Endothelial cell of umbilical vein (primary cell): ENCODE results near the gene ZDHHC24. TPM values are rescaled to one million over a fixed set of nuclear protein-coding genes. Genes with fewer than 3 reads are reported as not detected.
"Not testable (repeated sequence)": the region's sequence is repeated elsewhere in the genome, so short reads cannot be mapped to it uniquely, and the experiment has no call there.

ENCODE experiments used
- BruUV-seq: library from RNA; stranded (reverse); fragments of 400-500 nt; replicated peaks from 2 replicates; lab custom pipeline; 2021; lab: Mats Ljungman, UMichigan
- CTCF ChIA-PET: fragments of 300-600, 350-600 bp; sonication (Branson Sonifier 250); formaldehyde crosslinking; loops from one replicate; lab custom pipeline; 2021; ENCODE audit warnings: antibody characterized with exemption, inconsistent platforms; lab: Charles Lee
- POLR2A ChIA-PET: fragments of 300-600, 350-600 bp; sonication (Branson Sonifier 250); formaldehyde crosslinking; loops from one replicate; lab custom pipeline; 2021; ENCODE audit warnings: antibody characterized with exemption, inconsistent platforms; lab: Charles Lee
- DNase-seq: peaks from one replicate; pipeline ENCODE4 v3.0.0-alpha.2; 2011; ENCODE audit warnings: low read depth, low spot score
- FAIRE-seq: peaks from 2 replicates; lab custom pipeline; 2011; peaks lifted over from hg19 to GRCh38; lab: Jason Lieb, UNC
- H2AFZ ChIP-seq: 2 replicates; pipeline ENCODE4 v1.6.0; 2012; ENCODE audit warnings: low read depth, low read length, control low read depth, inconsistent platforms
- H3K27ac ChIP-seq: 2 replicates; pipeline ENCODE4 v1.5.1; 2011; ENCODE audit warnings: low read depth, mild to moderate bottlenecking, control low read depth, low read length, moderate library complexity; ENCODE audit not compliant: insufficient read depth
- H3K27me3 ChIP-seq, 2 experiments: 2 replicates each; pipeline versions ENCODE4 v1.6.0 to v1.6.1; 2011; ENCODE audit warnings: low read length in 2 of 2, mixed read lengths in 1 of 2; ENCODE audit not compliant: control insufficient read depth in 2 of 2, insufficient read depth in 2 of 2
- H3K36me3 ChIP-seq, 2 experiments: 2 replicates in 1 of 2; 3 replicates in 1 of 2; pipeline ENCODE4 v1.5.1; 2011; ENCODE audit warnings: low read length in 2 of 2, mild to moderate bottlenecking in 1 of 2, moderate library complexity in 1 of 2; ENCODE audit not compliant: control insufficient read depth in 2 of 2, insufficient read depth in 2 of 2; ENCODE audit errors: extremely low read depth in 1 of 2
- H3K4me1 ChIP-seq: 3 replicates; pipeline ENCODE4 v1.5.1; 2011; ENCODE audit warnings: mild to moderate bottlenecking, low read length; ENCODE audit not compliant: control insufficient read depth, insufficient read depth; ENCODE audit errors: extremely low read depth
- H3K4me2 ChIP-seq: 2 replicates; pipeline ENCODE4 v1.6.1; 2011; ENCODE audit warnings: low read length, control low read depth, mixed read lengths; ENCODE audit not compliant: insufficient read depth
- H3K4me3 ChIP-seq, 3 experiments: fragments of 200-600 bp in 1 of 3; sonication (generic), shearing (Covaris generic) in 1 of 3; replicated peaks in 1 of 3; 2 replicates each; pipeline ENCODE4 v1.5.1; 2011 to 2016; ENCODE audit warnings: control low read depth in 3 of 3, low read length in 3 of 3, mild to moderate bottlenecking in 2 of 3, inconsistent platforms in 1 of 3, low read depth in 1 of 3, moderate library complexity in 1 of 3; ENCODE audit not compliant: insufficient read depth in 1 of 3
- H3K79me2 ChIP-seq: 2 replicates; pipeline ENCODE4 v1.6.0; 2012; ENCODE audit warnings: low read length, inconsistent platforms; ENCODE audit not compliant: control insufficient read depth, insufficient read depth
- H3K9ac ChIP-seq: replicated peaks from 2 replicates; pipeline ENCODE3; 2011; ENCODE audit warnings: low read length, control low read depth; ENCODE audit not compliant: insufficient read depth; ENCODE audit errors: extremely low read depth
- H3K9me1 ChIP-seq: replicated peaks from 3 replicates; pipeline ENCODE4 v1.6.0; 2011; ENCODE audit warnings: mild to moderate bottlenecking, low read length; ENCODE audit not compliant: control insufficient read depth, insufficient read depth; ENCODE audit errors: extremely low read depth
- H3K9me3 ChIP-seq: replicated peaks from 2 replicates; pipeline ENCODE4 v1.5.1; 2012; ENCODE audit warnings: low read length, inconsistent platforms; ENCODE audit not compliant: control insufficient read depth, insufficient read depth
- H4K20me1 ChIP-seq: replicated peaks from 2 replicates; pipeline ENCODE3; 2011; ENCODE audit warnings: mild to moderate bottlenecking, low read length; ENCODE audit not compliant: control insufficient read depth, insufficient read depth; ENCODE audit errors: extremely low read depth
- EZH2 ChIP-seq: IDR thresholded peaks from 2 replicates; pipeline ENCODE4 v1.6.1; 2012; ENCODE audit warnings: borderline replicate concordance, low read depth, mild to moderate bottlenecking, moderate library complexity, low read length, inconsistent platforms; ENCODE audit not compliant: severe bottlenecking
- FOS ChIP-seq: IDR thresholded peaks from 2 replicates; pipeline ENCODE4 v1.6.1; 2011; ENCODE audit warnings: mild to moderate bottlenecking, low read length, moderate library complexity, borderline replicate concordance; ENCODE audit not compliant: insufficient read depth
- GATA2 ChIP-seq: IDR thresholded peaks from 2 replicates; pipeline ENCODE4 v1.7.0; 2011; ENCODE audit warnings: low read depth, mild to moderate bottlenecking, moderate library complexity, mixed read lengths, low read length; ENCODE audit not compliant: insufficient read length, insufficient read depth
- JUN ChIP-seq: IDR thresholded peaks from 2 replicates; pipeline ENCODE4 v1.6.1; 2011; ENCODE audit warnings: borderline replicate concordance, low read depth; ENCODE audit not compliant: insufficient read length, insufficient read depth
- MYC ChIP-seq: IDR thresholded peaks from one replicate; pipeline ENCODE4 v1.6.1; 2011; ENCODE audit warnings: mild to moderate bottlenecking, low read depth, low read length
- POLR2A ChIP-seq: IDR thresholded peaks from 2 replicates; pipeline ENCODE4 v1.6.1; 2012; ENCODE audit warnings: low read depth, mild to moderate bottlenecking, control low read depth, low read length
- POLR2AphosphoS5 ChIP-seq: IDR thresholded peaks from 2 replicates; pipeline ENCODE4 v1.6.1; 2012; ENCODE audit warnings: low read depth, mild to moderate bottlenecking, control low read depth, low read length, moderate library complexity; ENCODE audit not compliant: insufficient read depth
- dilution Hi-C: fragments of 300-500 bp; cut with MboI; formaldehyde crosslinking; loops from one replicate; pipeline ENCODE4 v1.15.0; 2019; ENCODE audit warnings: low sequenced_read_pairs; ENCODE audit not compliant: extremely low pct_ligation_motif_present
- intact Hi-C: fragments of 100-400 bp; cut with micrococcal nuclease; formaldehyde crosslinking; loops from one replicate; pipeline ENCODE4 v1.10.0; 2022
- polyA plus RNA-seq, 4 experiments: library from polyadenylated mRNA; depleted of rRNA in 3 of 4; stranded (reverse) in 3 of 4; unstranded in 1 of 4; fragments of >200 nt; gene quantifications; 2 replicates each; pipeline versions ENCODE4 v1.2.1 to v1.2.3, GENCODE V29; 2011 to 2012; ENCODE audit warnings: missing spikeins in 1 of 4
- total RNA-seq: library from RNA; stranded (reverse); gene quantifications from 2 replicates; pipeline ENCODE4 v1.2.3, GENCODE V29; 2021
- TF ChIP-seq, protein P1 (sequence below): IDR thresholded peaks from 2 replicates; pipeline ENCODE4 v1.6.1; 2011; ENCODE audit not compliant: insufficient read depth, insufficient read length
- TF ChIP-seq, protein P2 (sequence below), 2 donors: IDR thresholded peaks; 1 replicate in 1 of 2; 2 replicates in 1 of 2; pipeline ENCODE4 v1.5.1; 2011; ENCODE audit warnings: low read length in 2 of 2, mild to moderate bottlenecking in 2 of 2, moderate library complexity in 2 of 2, control low read depth in 1 of 2, inconsistent platforms in 1 of 2, low read depth in 1 of 2; ENCODE audit not compliant: insufficient read depth in 1 of 2; ENCODE audit errors: extremely low read depth in 1 of 2

ZDHHC24 gene
- total and polyA plus RNA-seq, 2 donors (not counting 3 experiments of a cell fraction or from before 2014, with no cell fraction given), result 20.1 to 21.1 TPM

DNA sequence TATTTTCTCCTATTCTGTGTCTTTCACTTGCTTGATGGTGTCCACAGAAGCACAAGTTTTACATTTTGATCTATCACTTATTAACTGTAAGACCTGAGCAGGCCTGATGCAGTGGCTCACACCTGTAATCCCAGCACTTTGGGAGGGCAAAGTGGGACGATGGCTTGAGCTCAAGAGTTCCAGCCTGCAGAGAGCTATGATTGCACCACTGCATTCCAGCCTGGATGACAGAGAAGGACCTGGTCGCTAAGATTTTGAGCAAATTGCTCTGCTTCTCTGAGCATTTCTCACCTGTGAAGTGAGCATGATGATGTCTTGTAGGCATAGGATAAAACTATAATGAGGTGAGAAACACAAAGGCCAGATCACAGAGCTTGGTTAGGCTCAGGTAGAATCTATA lies 40.3 kb upstream of the ZDHHC24 start:
- POLR2A ChIA-PET, result no interaction called here
- CTCF ChIA-PET, result interaction anchor here (3.6 kb wide), 1 partner anchor 92 kb away, joined by 15 read pairs; the partner anchor contains the start of gene RBM4B
- no peak overlapping the region for H3K9ac ChIP-seq
- BruUV-seq, result no TSS peak
- TF ChIP-seq POLR2AphosphoS5, result no peak
- TF ChIP-seq EZH2, result no peak
- TF ChIP-seq, protein P1, sequence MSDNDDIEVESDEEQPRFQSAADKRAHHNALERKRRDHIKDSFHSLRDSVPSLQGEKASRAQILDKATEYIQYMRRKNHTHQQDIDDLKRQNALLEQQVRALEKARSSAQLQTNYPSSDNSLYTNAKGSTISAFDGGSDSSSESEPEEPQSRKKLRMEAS, result no peak
- TF ChIP-seq JUN, result no peak
- no peak for TF ChIP-seq FOS
- no peak for TF ChIP-seq MYC
- no peak for TF ChIP-seq GATA2
- TF ChIP-seq POLR2A, result no peak
- TF ChIP-seq, protein P2, sequence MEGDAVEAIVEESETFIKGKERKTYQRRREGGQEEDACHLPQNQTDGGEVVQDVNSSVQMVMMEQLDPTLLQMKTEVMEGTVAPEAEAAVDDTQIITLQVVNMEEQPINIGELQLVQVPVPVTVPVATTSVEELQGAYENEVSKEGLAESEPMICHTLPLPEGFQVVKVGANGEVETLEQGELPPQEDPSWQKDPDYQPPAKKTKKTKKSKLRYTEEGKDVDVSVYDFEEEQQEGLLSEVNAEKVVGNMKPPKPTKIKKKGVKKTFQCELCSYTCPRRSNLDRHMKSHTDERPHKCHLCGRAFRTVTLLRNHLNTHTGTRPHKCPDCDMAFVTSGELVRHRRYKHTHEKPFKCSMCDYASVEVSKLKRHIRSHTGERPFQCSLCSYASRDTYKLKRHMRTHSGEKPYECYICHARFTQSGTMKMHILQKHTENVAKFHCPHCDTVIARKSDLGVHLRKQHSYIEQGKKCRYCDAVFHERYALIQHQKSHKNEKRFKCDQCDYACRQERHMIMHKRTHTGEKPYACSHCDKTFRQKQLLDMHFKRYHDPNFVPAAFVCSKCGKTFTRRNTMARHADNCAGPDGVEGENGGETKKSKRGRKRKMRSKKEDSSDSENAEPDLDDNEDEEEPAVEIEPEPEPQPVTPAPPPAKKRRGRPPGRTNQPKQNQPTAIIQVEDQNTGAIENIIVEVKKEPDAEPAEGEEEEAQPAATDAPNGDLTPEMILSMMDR (IDR thresholded peaks at IDR 0.05; ENCODE audit: extremely low read depth in 1 of 2, insufficient read depth in 1 of 2, low read depth in 1 of 2, low read length in 2 of 2), result no peak
- dilution Hi-C loops, result no loop called here
- peaks cover 0 to 2% of the 10 kb centered on the region in 2 experiments for H3K27me3 ChIP-seq
- no peak overlapping the region for H3K27ac ChIP-seq
- no peaks in the 10 kb centered on the region for H3K9me3 ChIP-seq
- H3K9me1 ChIP-seq, result no peaks in the 10 kb centered on the region
- intact Hi-C loops, result no loop called here
- H3K4me2 ChIP-seq, result no peak overlapping the region
- H3K4me3 ChIP-seq, result no peak overlapping the region
- DNase-seq (no peak), FAIRE-seq (no peak)
- no peak overlapping the region for H2AFZ ChIP-seq
- H3K4me1 ChIP-seq, result no peaks in the 10 kb centered on the region
- H3K79me2 ChIP-seq, result no peaks in the 10 kb centered on the region
- H3K36me3 ChIP-seq, result no peaks in the 10 kb centered on the region
- H4K20me1 ChIP-seq, result no peaks in the 10 kb centered on the region

DNA sequence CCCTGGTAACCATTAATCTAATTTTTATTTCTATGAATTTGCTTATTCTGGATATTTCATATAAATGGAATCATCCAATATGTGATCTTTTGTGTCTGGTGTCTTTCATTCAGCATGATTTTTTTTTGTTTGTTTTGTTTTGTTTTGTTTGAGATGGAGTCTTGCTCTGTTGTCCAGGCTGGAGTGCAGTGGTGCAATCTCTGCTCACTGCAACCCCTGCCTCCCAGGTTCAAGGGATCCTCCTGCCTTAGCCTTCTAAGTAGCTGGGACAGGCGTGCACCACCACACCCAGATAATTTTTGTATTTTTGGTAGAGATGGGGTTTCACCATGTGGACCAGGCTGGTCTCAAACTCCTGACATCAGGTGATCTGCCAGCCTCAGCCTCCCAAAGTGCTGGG lies 39.6 kb upstream of the ZDHHC24 start:
- H3K27me3 ChIP-seq, H4K20me1 ChIP-seq, H3K4me2 ChIP-seq, H3K36me3 ChIP-seq, BruUV-seq, H3K9me1 ChIP-seq, H3K4me3 ChIP-seq, H2AFZ ChIP-seq, FAIRE-seq, DNase-seq, POLR2A ChIA-PET, H3K9me3 ChIP-seq, intact Hi-C loops, H3K4me1 ChIP-seq, H3K79me2 ChIP-seq, H3K9ac ChIP-seq, H3K27ac ChIP-seq, dilution Hi-C loops: not testable (repeated sequence)
- CTCF ChIA-PET, result interaction anchor here (3.6 kb wide), 1 partner anchor 92 kb away, joined by 15 read pairs; the partner anchor contains the start of gene RBM4B

DNA sequence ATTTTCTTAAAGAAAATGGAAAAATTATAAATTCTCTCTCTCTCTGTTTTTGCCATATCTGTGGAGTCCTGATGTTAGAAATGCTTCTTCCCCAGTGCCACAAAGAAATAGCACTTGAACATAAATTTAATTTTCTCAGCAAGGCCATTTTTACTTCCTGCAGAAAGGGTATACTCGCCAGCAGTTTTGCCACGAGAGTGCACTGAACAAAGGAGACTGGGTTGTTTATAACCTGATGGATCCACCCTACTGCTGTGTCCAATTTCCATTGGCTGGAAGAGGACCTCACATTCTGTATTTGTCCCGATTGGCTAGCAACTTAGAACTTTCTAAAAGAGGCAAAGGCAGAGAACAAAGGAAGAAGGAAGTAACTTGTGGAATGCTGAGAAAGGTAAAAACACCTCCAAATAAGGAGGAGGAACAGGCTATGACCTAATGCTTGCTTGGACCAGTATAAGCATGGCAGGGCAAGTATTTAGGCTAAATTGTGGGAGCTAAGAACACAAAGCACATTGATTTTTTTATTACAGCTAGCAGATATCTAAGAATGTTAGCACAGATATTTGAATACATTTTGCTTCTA lies 36.8 kb upstream of the ZDHHC24 start:
- H4K20me1 ChIP-seq, H2AFZ ChIP-seq, intact Hi-C loops, FAIRE-seq, H3K4me1 ChIP-seq, H3K4me2 ChIP-seq, H3K4me3 ChIP-seq, H3K9me3 ChIP-seq, H3K9me1 ChIP-seq, H3K27me3 ChIP-seq, POLR2A ChIA-PET, H3K36me3 ChIP-seq, DNase-seq, H3K27ac ChIP-seq, H3K79me2 ChIP-seq, H3K9ac ChIP-seq, BruUV-seq, dilution Hi-C loops: not testable (repeated sequence)
- CTCF ChIA-PET, result interaction anchor here (3.6 kb wide), 1 partner anchor 95 kb away, joined by 15 read pairs; the partner anchor contains the start of gene RBM4B
